SK-N-SH treated with all-trans-retinoic acid at 6 μM for 48 hours (cell line): ENCODE results near the gene ZNG1F.
"Not testable (repeated sequence)": the region's sequence is repeated elsewhere in the genome, so short reads cannot be mapped to it uniquely, and the experiment has no call there.

ENCODE experiments used
- BACH2 ChIP-seq: fragments of 250-450 bp; sonication (Bioruptor Pico); IDR thresholded peaks from 2 replicates; pipeline ENCODE4 v1.9.0; 2021; ENCODE audit warnings: mild to moderate bottlenecking, borderline replicate concordance
- CREB5 ChIP-seq: fragments of 250-450 bp; sonication (Bioruptor Pico); IDR thresholded peaks from 2 replicates; pipeline ENCODE4 v1.5.1; 2020; ENCODE audit warnings: low read depth, mild to moderate bottlenecking, moderate library complexity
- CSDC2 ChIP-seq: fragments of 250-450 bp; sonication (Bioruptor Pico); IDR thresholded peaks from 2 replicates; pipeline ENCODE4 v1.5.0; 2020; ENCODE audit warnings: mild to moderate bottlenecking, moderate library complexity
- OSR1 ChIP-seq: fragments of 250-450 bp; sonication (Bioruptor Pico); IDR thresholded peaks from 2 replicates; pipeline ENCODE4 v1.8.0; 2022; ENCODE audit warnings: moderate library complexity, mild to moderate bottlenecking, inconsistent platforms
- RARB ChIP-seq: fragments of 250-450 bp; sonication (Bioruptor Pico); IDR thresholded peaks from 2 replicates; pipeline ENCODE4 v1.8.0; 2021; ENCODE audit warnings: mild to moderate bottlenecking, moderate library complexity
- TCF4 ChIP-seq: fragments of 250-450 bp; sonication (Bioruptor Pico); IDR thresholded peaks from 2 replicates; pipeline ENCODE4 v1.8.0; 2021; ENCODE audit warnings: mild to moderate bottlenecking, moderate library complexity, borderline replicate concordance
- ZFP3 ChIP-seq: fragments of 250-450 bp; sonication (Bioruptor Pico); IDR thresholded peaks from 2 replicates; pipeline ENCODE4 v1.5.0; 2020; ENCODE audit warnings: mild to moderate bottlenecking, moderate library complexity
- TF ChIP-seq, protein P1 (sequence below): fragments of 250-450 bp; sonication (Bioruptor Pico); IDR thresholded peaks from 2 replicates; pipeline ENCODE4 v1.8.0; 2020; ENCODE audit warnings: mild to moderate bottlenecking, moderate library complexity, borderline replicate concordance

GRCh38 chr9:41087157-41087780, 101.8 kb downstream of the ZNG1F start:
- not testable (repeated sequence) for TF ChIP-seq BACH2, ZFP3, CREB5, OSR1, RARB, TCF4, CSDC2 (CRISPR knock-in tag)
- TF ChIP-seq, protein P1, sequence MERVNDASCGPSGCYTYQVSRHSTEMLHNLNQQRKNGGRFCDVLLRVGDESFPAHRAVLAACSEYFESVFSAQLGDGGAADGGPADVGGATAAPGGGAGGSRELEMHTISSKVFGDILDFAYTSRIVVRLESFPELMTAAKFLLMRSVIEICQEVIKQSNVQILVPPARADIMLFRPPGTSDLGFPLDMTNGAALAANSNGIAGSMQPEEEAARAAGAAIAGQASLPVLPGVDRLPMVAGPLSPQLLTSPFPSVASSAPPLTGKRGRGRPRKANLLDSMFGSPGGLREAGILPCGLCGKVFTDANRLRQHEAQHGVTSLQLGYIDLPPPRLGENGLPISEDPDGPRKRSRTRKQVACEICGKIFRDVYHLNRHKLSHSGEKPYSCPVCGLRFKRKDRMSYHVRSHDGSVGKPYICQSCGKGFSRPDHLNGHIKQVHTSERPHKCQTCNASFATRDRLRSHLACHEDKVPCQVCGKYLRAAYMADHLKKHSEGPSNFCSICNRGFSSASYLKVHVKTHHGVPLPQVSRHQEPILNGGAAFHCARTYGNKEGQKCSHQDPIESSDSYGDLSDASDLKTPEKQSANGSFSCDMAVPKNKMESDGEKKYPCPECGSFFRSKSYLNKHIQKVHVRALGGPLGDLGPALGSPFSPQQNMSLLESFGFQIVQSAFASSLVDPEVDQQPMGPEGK (CRISPR knock-in tag) = not testable (repeated sequence)
